OCI-LY1 (cell line): ENCODE results near the gene MYO16.

Source experiments
- H2AFZ ChIP-seq: fragments of 200-600 bp; sonication (generic), shearing (Covaris generic); 2 replicates; pipeline ENCODE4 v1.6.0; 2014; ENCODE audit warnings: antibody characterized with exemption, mild to moderate bottlenecking, low read length
- H3F3A ChIP-seq: fragments of 200-600 bp; sonication (generic), shearing (Covaris generic); 2 replicates; pipeline ENCODE4 v1.6.0; 2014; ENCODE audit warnings: mild to moderate bottlenecking, antibody characterized with exemption, low read length, moderate library complexity; ENCODE audit not compliant: insufficient read depth
- H3K27ac ChIP-seq: fragments of 200-600 bp; sonication (generic); 2 replicates; pipeline ENCODE4 v1.5.1; 2014; ENCODE audit warnings: low read length, mixed run types, mild to moderate bottlenecking, low read depth; ENCODE audit not compliant: poor library complexity, severe bottlenecking
- H3K27me3 ChIP-seq: fragments of 200-600 bp; sonication (generic); 2 replicates; pipeline ENCODE4 v1.6.0; 2014; ENCODE audit warnings: antibody characterized with exemption, mild to moderate bottlenecking, low read length, moderate library complexity; ENCODE audit not compliant: insufficient read depth
- H3K36me3 ChIP-seq: fragments of 200-600 bp; sonication (generic); 2 replicates; pipeline ENCODE4 v1.6.1; 2014; ENCODE audit warnings: mild to moderate bottlenecking, antibody characterized with exemption, low read length, moderate library complexity, mixed read lengths; ENCODE audit not compliant: insufficient read depth
- H3K4me1 ChIP-seq: fragments of 200-600 bp; sonication (generic); 2 replicates; pipeline ENCODE4 v1.5.1; 2014; ENCODE audit warnings: mild to moderate bottlenecking, low read length, moderate library complexity; ENCODE audit not compliant: insufficient read depth, severe bottlenecking
- H3K4me2 ChIP-seq: fragments of 200-600 bp; sonication (generic), shearing (Covaris generic); 2 replicates; pipeline ENCODE4 v1.6.1; 2014; ENCODE audit warnings: low read length
- H3K4me3 ChIP-seq: fragments of 200-600 bp; sonication (generic); 2 replicates; pipeline ENCODE4 v1.5.1; 2014; ENCODE audit warnings: low read length, low read depth, mild to moderate bottlenecking, mixed read lengths; ENCODE audit not compliant: poor library complexity, severe bottlenecking
- H3K79me2 ChIP-seq: fragments of 200-600 bp; shearing (Covaris generic); 2 replicates; pipeline ENCODE4 v1.6.1; 2016; ENCODE audit warnings: mixed run types, low read length, mixed read lengths; ENCODE audit not compliant: insufficient read depth
- H3K9ac ChIP-seq: fragments of 200-600 bp; sonication (generic), shearing (Covaris generic); 2 replicates; pipeline ENCODE4 v1.6.1; 2014; ENCODE audit warnings: mild to moderate bottlenecking, low read length, mixed read lengths
- H3K9me2 ChIP-seq: fragments of 200-600 bp; sonication (generic), shearing (Covaris generic); 2 replicates; pipeline ENCODE4 v1.6.1; 2014; ENCODE audit warnings: low read depth, mild to moderate bottlenecking, low read length, mixed read lengths
- H3K9me3 ChIP-seq: fragments of 200-600 bp; shearing (Covaris generic); 2 replicates; pipeline ENCODE4 v1.6.1; 2014; ENCODE audit warnings: low read length, mixed read lengths
- H4K20me1 ChIP-seq: fragments of 200-600 bp; sonication (generic), shearing (Covaris generic); 2 replicates; pipeline ENCODE4 v1.6.0; 2016; ENCODE audit warnings: mild to moderate bottlenecking, low read length; ENCODE audit not compliant: insufficient read depth
- CTCF ChIP-seq: fragments of 200-600 bp; sonication (generic), shearing (Covaris generic); IDR thresholded peaks from 2 replicates; pipeline ENCODE4 v1.5.1; 2017; ENCODE audit warnings: mild to moderate bottlenecking, antibody characterized with exemption, low read length, moderate library complexity, mixed read lengths
- EZH2 ChIP-seq: fragments of 200-600 bp; sonication (generic), shearing (Covaris generic); IDR thresholded peaks from 2 replicates; pipeline ENCODE4 v1.8.0; 2017; ENCODE audit warnings: borderline replicate concordance, mixed run types, mild to moderate bottlenecking, antibody characterized with exemption, low read length, moderate library complexity, mixed read lengths

The MYO16 gene

GRCh38 chr13:108775597-108775996 lies 146.2 kb downstream of the MYO16 start:
- no peaks in the 10 kb centered on the region for H3K27me3 ChIP-seq
- H3K9ac ChIP-seq: no peak overlapping the region
- H3K27ac ChIP-seq: no peak overlapping the region
- H3K9me3 ChIP-seq: no peaks in the 10 kb centered on the region
- no peak overlapping the region for H3K4me2 ChIP-seq
- H3K79me2 ChIP-seq: no peaks in the 10 kb centered on the region
- no peak for TF ChIP-seq CTCF
- no peak for TF ChIP-seq EZH2
- H2AFZ ChIP-seq: no peak overlapping the region
- H4K20me1 ChIP-seq: no peaks in the 10 kb centered on the region
- H3K4me1 ChIP-seq: no peaks in the 10 kb centered on the region
- no peaks in the 10 kb centered on the region for H3K36me3 ChIP-seq
- H3F3A ChIP-seq: no peaks in the 10 kb centered on the region
- no peak overlapping the region for H3K4me3 ChIP-seq
- no peaks in the 10 kb centered on the region for H3K9me2 ChIP-seq

GRCh38 chr13:108776650-108777049 lies 147.2 kb downstream of the MYO16 start:
- H3K27me3 ChIP-seq: no peaks in the 10 kb centered on the region
- H3K9me2 ChIP-seq: no peaks in the 10 kb centered on the region
- TF ChIP-seq EZH2 (no peak), CTCF (no peak)
- no peak overlapping the region for H3K4me2 ChIP-seq
- H2AFZ ChIP-seq: no peak overlapping the region
- no peaks in the 10 kb centered on the region for H3K79me2 ChIP-seq
- no peak overlapping the region for H3K4me3 ChIP-seq
- H3K4me1 ChIP-seq: no peaks in the 10 kb centered on the region
- no peaks in the 10 kb centered on the region for H3K9me3 ChIP-seq
- H3F3A ChIP-seq: no peaks in the 10 kb centered on the region
- no peak overlapping the region for H3K27ac ChIP-seq
- H3K9ac ChIP-seq: no peak overlapping the region
- H4K20me1 ChIP-seq: no peaks in the 10 kb centered on the region
- no peaks in the 10 kb centered on the region for H3K36me3 ChIP-seq

GRCh38 chr13:108777421-108778420 lies 148.3 kb downstream of the MYO16 start:
- Histone ChIP-seq H3K27me3 (no peaks in the 10 kb centered on the region), H3K4me2 (no peak overlapping the region), H3K79me2 (no peaks in the 10 kb centered on the region), H2AFZ (no peak overlapping the region), H3K9me3 (no peaks in the 10 kb centered on the region), H3F3A (no peaks in the 10 kb centered on the region), H3K9ac (no peak overlapping the region), H3K9me2 (no peaks in the 10 kb centered on the region), H3K4me1 (no peaks in the 10 kb centered on the region), H3K27ac (no peak overlapping the region), H4K20me1 (no peaks in the 10 kb centered on the region), H3K36me3 (no peaks in the 10 kb centered on the region), H3K4me3 (no peak overlapping the region)
- TF ChIP-seq CTCF (no peak), EZH2 (no peak)
